ENCODE data around the gene ADIRF. TPM values are rescaled to one million over a fixed set of nuclear protein-coding genes. Genes with fewer than 3 reads are reported as not detected.

Gene ADIRF
- total and polyA plus RNA-seq, 2 donors (not counting 1 experiment from before 2014, with no cell fraction given): not detected

DNA sequence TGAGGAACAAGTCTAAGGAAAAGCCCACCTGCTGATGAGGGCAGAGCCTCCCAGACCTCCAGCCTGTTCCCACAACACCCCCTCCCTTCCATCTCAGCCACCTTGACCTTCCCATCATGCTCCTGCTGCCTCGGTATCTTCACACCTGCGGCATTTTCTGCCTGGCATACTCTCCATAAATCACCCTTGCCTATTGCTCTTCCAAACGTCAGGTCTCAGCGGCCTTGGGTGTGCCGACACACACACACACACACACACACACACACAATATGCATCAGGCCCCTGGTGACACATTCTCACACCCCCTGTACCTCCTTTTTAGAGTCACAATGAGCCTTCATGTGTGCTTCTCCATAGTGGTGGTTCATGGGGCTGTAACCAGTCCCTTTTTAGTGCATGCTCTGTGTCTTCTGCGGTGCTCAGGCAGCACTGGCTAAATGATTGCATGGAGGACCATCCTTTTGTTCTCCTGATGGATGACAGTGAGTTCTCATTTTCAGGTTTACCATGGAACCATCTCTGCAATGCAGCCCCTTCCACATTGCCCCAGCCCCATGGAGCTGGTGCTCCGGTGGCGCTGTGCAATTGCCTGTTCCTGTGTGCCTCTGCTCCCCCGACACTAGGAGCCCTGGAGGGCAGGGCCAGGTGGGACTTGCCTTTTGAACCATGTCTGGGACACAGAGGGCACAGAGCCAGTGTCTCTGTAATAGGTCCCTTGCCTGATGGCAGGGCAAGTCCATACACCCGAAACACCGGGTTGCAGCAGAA lies 4.5 kb downstream of the ADIRF start:
- Histone ChIP-seq H3K27me3 (replicated peaks in 1 of 4; ENCODE audit: control extremely low read depth in 1 of 4, control insufficient read depth in 3 of 4, insufficient read depth in 4 of 4, low read length in 3 of 4) (peaks cover 0 to 31% (median 15%) of the 10 kb centered on the region in 4 experiments), H2AFZ (ENCODE audit: insufficient read depth, low read depth, low read length, poor library complexity, severe bottlenecking) (no peak overlapping the region), H3K36me3 (replicated peaks in 1 of 2; ENCODE audit: control extremely low read depth in 1 of 2, control insufficient read depth in 1 of 2, extremely low read depth in 1 of 2, insufficient read depth in 2 of 2, low read length in 1 of 2) (no peaks in the 10 kb centered on the region), H3K4me2 (replicated peaks; ENCODE audit: low read depth, low read length, poor library complexity, severe bottlenecking) (no peak overlapping the region), H3K27ac (ENCODE audit: low read length in 2 of 2) (no peak overlapping the region), H4K20me1 (ENCODE audit: control insufficient read depth, insufficient read depth, low read length, poor library complexity, severe bottlenecking) (no peaks in the 10 kb centered on the region), H3K4me1 (ENCODE audit: control insufficient read depth in 2 of 2, insufficient read depth in 2 of 2, low read length in 2 of 2) (peaks cover 25 to 35% of the 10 kb centered on the region in 2 donors), H3K79me2 (ENCODE audit: control insufficient read depth, insufficient read depth, low read length) (no peaks in the 10 kb centered on the region), H3K9me3 (ENCODE audit: control extremely low read depth in 1 of 3, control insufficient read depth in 2 of 3, insufficient read depth in 1 of 3, low read length in 2 of 3) (peaks cover 0 to 20% (median 0%) of the 10 kb centered on the region in 3 donors), H3K9ac (ENCODE audit: low read length) (no peak overlapping the region), H3K4me3 (ENCODE audit: control extremely low read depth in 1 of 5, extremely low read depth in 1 of 5, insufficient read depth in 1 of 5, low read depth in 2 of 5, low read length in 4 of 5) (no peak overlapping the region)
- Mint-ChIP-seq H3K27me3 (peaks cover 7% of the 10 kb centered on the region), H3K9me3 (ENCODE audit: insufficient read depth) (no peaks in the 10 kb centered on the region), H3K27ac (peak overlapping the region; percentile 72), H3K4me3 (peak overlapping the region; percentile 62), H3K4me1 (peaks cover 22% of the 10 kb centered on the region)
- ATAC-seq (ENCODE audit: low read depth) (no peak), DNase-seq (peak; percentile 25)
- no peak for TF ChIP-seq EZH2 (IDR thresholded peaks at IDR 0.05; ENCODE audit: borderline replicate concordance, insufficient read depth, low read depth, low read length, poor library complexity, severe bottlenecking)
- TF ChIP-seq, protein P1, sequence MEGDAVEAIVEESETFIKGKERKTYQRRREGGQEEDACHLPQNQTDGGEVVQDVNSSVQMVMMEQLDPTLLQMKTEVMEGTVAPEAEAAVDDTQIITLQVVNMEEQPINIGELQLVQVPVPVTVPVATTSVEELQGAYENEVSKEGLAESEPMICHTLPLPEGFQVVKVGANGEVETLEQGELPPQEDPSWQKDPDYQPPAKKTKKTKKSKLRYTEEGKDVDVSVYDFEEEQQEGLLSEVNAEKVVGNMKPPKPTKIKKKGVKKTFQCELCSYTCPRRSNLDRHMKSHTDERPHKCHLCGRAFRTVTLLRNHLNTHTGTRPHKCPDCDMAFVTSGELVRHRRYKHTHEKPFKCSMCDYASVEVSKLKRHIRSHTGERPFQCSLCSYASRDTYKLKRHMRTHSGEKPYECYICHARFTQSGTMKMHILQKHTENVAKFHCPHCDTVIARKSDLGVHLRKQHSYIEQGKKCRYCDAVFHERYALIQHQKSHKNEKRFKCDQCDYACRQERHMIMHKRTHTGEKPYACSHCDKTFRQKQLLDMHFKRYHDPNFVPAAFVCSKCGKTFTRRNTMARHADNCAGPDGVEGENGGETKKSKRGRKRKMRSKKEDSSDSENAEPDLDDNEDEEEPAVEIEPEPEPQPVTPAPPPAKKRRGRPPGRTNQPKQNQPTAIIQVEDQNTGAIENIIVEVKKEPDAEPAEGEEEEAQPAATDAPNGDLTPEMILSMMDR (IDR thresholded peaks at IDR 0.05): no peak
- ChIA-PET CTCF (no interaction called here), POLR2A (no interaction called here)
- 96% methylated on average over 11 of the region's 11 CpGs for WGBS (ENCODE audit: insufficient coverage)
- intact Hi-C loops (cut with micrococcal nuclease): no loop called here

- TF ChIP-seq EZH2 (IDR thresholded peaks at IDR 0.05; ENCODE audit: borderline replicate concordance, insufficient read depth, low read depth, low read length, poor library complexity, severe bottlenecking): no peak
- TF ChIP-seq, protein P1 (IDR thresholded peaks at IDR 0.05): no peak
Measured at GRCh38 chr10:86974484-86974883, 6.2 kb downstream of the ADIRF start.

More at GRCh38 chr10:86974484-86974883, 6.2 kb downstream of the ADIRF start:
- DNase-seq (no peak), ATAC-seq (ENCODE audit: low read depth) (no peak)
- Histone ChIP-seq H2AFZ (ENCODE audit: insufficient read depth, low read depth, low read length, poor library complexity, severe bottlenecking) (no peak overlapping the region), H3K27me3 (replicated peaks in 1 of 4; ENCODE audit: control extremely low read depth in 1 of 4, control insufficient read depth in 3 of 4, insufficient read depth in 4 of 4, low read length in 3 of 4) (peaks cover 0 to 16% (median 7%) of the 10 kb centered on the region in 4 experiments), H4K20me1 (ENCODE audit: control insufficient read depth, insufficient read depth, low read length, poor library complexity, severe bottlenecking) (no peaks in the 10 kb centered on the region), H3K27ac (ENCODE audit: low read length in 2 of 2) (no peak overlapping the region), H3K36me3 (replicated peaks in 1 of 2; ENCODE audit: control extremely low read depth in 1 of 2, control insufficient read depth in 1 of 2, extremely low read depth in 1 of 2, insufficient read depth in 2 of 2, low read length in 1 of 2) (no peaks in the 10 kb centered on the region), H3K79me2 (ENCODE audit: control insufficient read depth, insufficient read depth, low read length) (no peaks in the 10 kb centered on the region), H3K4me1 (ENCODE audit: control insufficient read depth in 2 of 2, insufficient read depth in 2 of 2, low read length in 2 of 2) (peaks cover 16 to 21% of the 10 kb centered on the region in 2 donors), H3K9ac (ENCODE audit: low read length) (no peak overlapping the region), H3K4me3 (ENCODE audit: control extremely low read depth in 1 of 5, extremely low read depth in 1 of 5, insufficient read depth in 1 of 5, low read depth in 2 of 5, low read length in 4 of 5) (no peak overlapping the region), H3K4me2 (replicated peaks; ENCODE audit: low read depth, low read length, poor library complexity, severe bottlenecking) (no peak overlapping the region), H3K9me3 (ENCODE audit: control extremely low read depth in 1 of 3, control insufficient read depth in 2 of 3, insufficient read depth in 1 of 3, low read length in 2 of 3) (peaks cover 0 to 16% (median 0%) of the 10 kb centered on the region in 3 donors)
- Mint-ChIP-seq H3K4me3 (no peak overlapping the region), H3K27me3 (peaks cover 11% of the 10 kb centered on the region), H3K9me3 (ENCODE audit: insufficient read depth) (no peaks in the 10 kb centered on the region), H3K4me1 (peaks cover 17% of the 10 kb centered on the region), H3K27ac (no peak overlapping the region)
- CTCF ChIA-PET: interaction anchor here (0.8 kb wide), 1 partner anchor 32 kb away, joined by 3 read pairs; no protein-coding TSS in a partner anchor
- POLR2A ChIA-PET: no interaction called here
- intact Hi-C loops (cut with micrococcal nuclease): no loop called here
- whole genome bisulfite sequencing (ENCODE audit: insufficient coverage): 100% methylated on average over 4 of the region's 7 CpGs

Measured in B cell (primary cell).